Loucy (cell line): ENCODE data around the gene ABCG4.

Experiments
- H2AFZ ChIP-seq: fragments of 200-600 bp; sonication (generic); 2 replicates; pipeline ENCODE4 v1.6.0; 2016; ENCODE audit warnings: antibody characterized with exemption, mild to moderate bottlenecking, low read length, moderate library complexity
- H3F3A ChIP-seq: fragments of 200-600 bp; 2 replicates; pipeline ENCODE4 v1.6.0; 2016; ENCODE audit warnings: antibody characterized with exemption, low read depth, mild to moderate bottlenecking
- H3K27me3 ChIP-seq: fragments of 200-600 bp; sonication (generic); 2 replicates; pipeline ENCODE4 v1.6.1; 2014; ENCODE audit warnings: low read length, mild to moderate bottlenecking; ENCODE audit not compliant: insufficient read depth, poor library complexity, severe bottlenecking
- H3K36me3 ChIP-seq: fragments of 200-600 bp; sonication (generic); 2 replicates; pipeline ENCODE4 v1.6.1; 2016; ENCODE audit warnings: low read length; ENCODE audit not compliant: insufficient read depth
- H3K4me1 ChIP-seq: fragments of 200-600 bp; sonication (generic); 2 replicates; pipeline ENCODE4 v1.5.1; 2014; ENCODE audit warnings: low read length, mild to moderate bottlenecking; ENCODE audit not compliant: insufficient read depth, poor library complexity, severe bottlenecking
- H3K4me2 ChIP-seq: fragments of 200-600 bp; sonication (generic); 2 replicates; pipeline ENCODE4 v1.6.0; 2014; ENCODE audit warnings: antibody characterized with exemption, low read length, low read depth, mild to moderate bottlenecking; ENCODE audit not compliant: poor library complexity, severe bottlenecking
- H3K4me3 ChIP-seq: fragments of 200-600 bp; sonication (generic); 2 replicates; pipeline ENCODE4 v1.5.1; 2014; ENCODE audit warnings: low read length, mild to moderate bottlenecking, mixed read lengths; ENCODE audit not compliant: poor library complexity, severe bottlenecking
- H3K79me2 ChIP-seq: fragments of 200-600 bp; sonication (generic); 2 replicates; pipeline ENCODE4 v1.6.1; 2014; ENCODE audit warnings: low read length; ENCODE audit not compliant: insufficient read depth
- H3K9ac ChIP-seq: fragments of 200-600 bp; sonication (generic); 2 replicates; pipeline ENCODE4 v1.6.0; 2014; ENCODE audit warnings: mild to moderate bottlenecking, low read depth, low read length, moderate library complexity; ENCODE audit not compliant: poor library complexity, severe bottlenecking
- H3K9me2 ChIP-seq: fragments of 200-600 bp; sonication (generic); replicated peaks from 2 replicates; pipeline ENCODE4 v1.6.1; 2016; ENCODE audit warnings: low read depth, low read length, mixed read lengths
- H3K9me3 ChIP-seq: fragments of 200-600 bp; sonication (generic); 2 replicates; pipeline ENCODE4 v1.6.1; 2014; ENCODE audit warnings: mild to moderate bottlenecking, antibody characterized with exemption, low read length, low read depth; ENCODE audit not compliant: insufficient read depth
- H4K20me1 ChIP-seq: fragments of 200-600 bp; sonication (generic); 2 replicates; pipeline ENCODE4 v1.6.0; 2014; ENCODE audit warnings: antibody characterized with exemption, low read length, mild to moderate bottlenecking; ENCODE audit not compliant: insufficient read depth, poor library complexity, severe bottlenecking
- EZH2phosphoT487 ChIP-seq: fragments of 200-600 bp; IDR thresholded peaks from 2 replicates; pipeline ENCODE4 v1.6.1; 2018; ENCODE audit warnings: antibody characterized with exemption, mild to moderate bottlenecking, moderate library complexity, borderline replicate concordance
- TF ChIP-seq, protein P1 (sequence below): fragments of 200-600 bp; sonication (generic); conservative IDR thresholded peaks from 2 replicates; pipeline ENCODE4 v1.5.1; 2014; ENCODE audit warnings: mild to moderate bottlenecking, antibody characterized with exemption, low read length

ABCG4 gene

DNA sequence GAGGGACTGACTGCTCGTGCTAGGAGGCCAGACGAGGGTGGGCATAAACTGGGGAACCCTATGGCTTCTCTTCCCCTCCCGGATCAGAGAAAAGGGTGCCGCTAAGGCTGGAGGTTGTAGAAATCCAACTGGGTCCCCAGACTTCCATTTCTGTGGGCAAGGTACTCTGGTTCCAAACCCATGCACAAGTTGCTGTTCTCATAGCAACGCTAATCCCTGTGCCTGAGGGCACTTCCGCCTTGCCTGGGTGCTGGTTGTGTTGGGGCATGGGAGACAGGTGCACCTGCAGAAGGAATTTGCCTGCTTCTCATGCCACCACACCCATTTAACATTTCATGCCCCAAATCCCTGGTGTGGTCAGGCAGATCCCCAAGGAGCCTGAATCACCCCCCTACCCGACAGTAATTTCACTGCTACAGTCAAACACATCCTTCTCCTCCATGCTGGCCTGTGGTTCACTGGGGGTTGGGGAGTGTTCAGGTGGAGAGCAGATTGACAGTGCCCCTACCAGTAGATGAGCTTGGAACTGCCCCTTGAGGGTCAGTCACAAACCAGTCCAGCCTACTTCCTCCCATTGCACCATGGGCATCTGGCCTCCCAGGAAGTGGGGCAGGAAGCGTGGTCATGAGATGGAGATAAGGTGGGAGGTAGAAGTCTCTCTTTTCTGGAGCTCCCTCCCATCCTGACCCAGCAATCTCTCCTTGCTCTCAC lies 40.6 kb upstream of the ABCG4 start:
- H3K36me3 ChIP-seq: peaks cover 4% of the 10 kb centered on the region; the same call in 1 of the 2 replicates
- H2AFZ ChIP-seq: 0 out of 2 replicates have a peak overlapping the region, but pooled peaks have one; percentile 25
- peaks cover 35% of the 10 kb centered on the region for H3K79me2 ChIP-seq
- peak overlapping the region; percentile 92 for H3K9ac ChIP-seq
- peak overlapping the region; percentile 80 for H3K4me3 ChIP-seq
- no peaks in the 10 kb centered on the region for H3F3A ChIP-seq
- TF ChIP-seq, protein P1, sequence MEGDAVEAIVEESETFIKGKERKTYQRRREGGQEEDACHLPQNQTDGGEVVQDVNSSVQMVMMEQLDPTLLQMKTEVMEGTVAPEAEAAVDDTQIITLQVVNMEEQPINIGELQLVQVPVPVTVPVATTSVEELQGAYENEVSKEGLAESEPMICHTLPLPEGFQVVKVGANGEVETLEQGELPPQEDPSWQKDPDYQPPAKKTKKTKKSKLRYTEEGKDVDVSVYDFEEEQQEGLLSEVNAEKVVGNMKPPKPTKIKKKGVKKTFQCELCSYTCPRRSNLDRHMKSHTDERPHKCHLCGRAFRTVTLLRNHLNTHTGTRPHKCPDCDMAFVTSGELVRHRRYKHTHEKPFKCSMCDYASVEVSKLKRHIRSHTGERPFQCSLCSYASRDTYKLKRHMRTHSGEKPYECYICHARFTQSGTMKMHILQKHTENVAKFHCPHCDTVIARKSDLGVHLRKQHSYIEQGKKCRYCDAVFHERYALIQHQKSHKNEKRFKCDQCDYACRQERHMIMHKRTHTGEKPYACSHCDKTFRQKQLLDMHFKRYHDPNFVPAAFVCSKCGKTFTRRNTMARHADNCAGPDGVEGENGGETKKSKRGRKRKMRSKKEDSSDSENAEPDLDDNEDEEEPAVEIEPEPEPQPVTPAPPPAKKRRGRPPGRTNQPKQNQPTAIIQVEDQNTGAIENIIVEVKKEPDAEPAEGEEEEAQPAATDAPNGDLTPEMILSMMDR: no peak
- no peak for TF ChIP-seq EZH2phosphoT487
- no peaks in the 10 kb centered on the region for H3K9me2 ChIP-seq
- peaks cover 31% of the 10 kb centered on the region for H3K4me1 ChIP-seq
- no peaks in the 10 kb centered on the region for H4K20me1 ChIP-seq
- H3K9me3 ChIP-seq: no peaks in the 10 kb centered on the region
- H3K4me2 ChIP-seq: peak overlapping the region; percentile 100
- no peaks in the 10 kb centered on the region for H3K27me3 ChIP-seq

DNA sequence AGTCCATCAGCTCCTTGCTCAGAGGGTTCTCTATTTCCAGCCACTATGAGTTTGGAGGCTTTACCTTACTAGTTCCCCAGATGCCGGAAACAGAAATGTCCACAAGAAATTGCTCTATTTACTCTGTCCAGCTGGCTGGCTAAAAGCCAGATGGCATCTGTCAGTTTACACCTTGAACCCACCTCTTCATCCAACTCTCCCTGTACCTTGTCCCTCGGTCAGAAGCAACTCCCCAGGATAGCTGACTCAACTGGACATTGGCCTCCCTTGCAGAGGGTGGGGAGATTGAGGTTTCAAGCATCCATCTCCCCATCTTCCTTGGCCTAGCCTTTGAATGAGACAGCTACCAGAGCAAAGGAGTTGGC lies 40.0 kb upstream of the ABCG4 start:
- Histone ChIP-seq H3K4me3 (peak overlapping the region; percentile 80), H3K9me3 (no peaks in the 10 kb centered on the region), H3K9ac (peak overlapping the region; percentile 40), H4K20me1 (no peaks in the 10 kb centered on the region), H3K27me3 (no peaks in the 10 kb centered on the region), H3F3A (no peaks in the 10 kb centered on the region), H3K4me2 (peak overlapping the region; percentile 100), H3K36me3 (peaks cover 4% of the 10 kb centered on the region; the same call in 1 of the 2 replicates), H3K4me1 (peaks cover 31% of the 10 kb centered on the region), H3K9me2 (no peaks in the 10 kb centered on the region), H2AFZ (no peak overlapping the region), H3K79me2 (peaks cover 35% of the 10 kb centered on the region)
- TF ChIP-seq, protein P1: no peak
- TF ChIP-seq EZH2phosphoT487: no peak

GRCh38 chr11:119109843-119110242 lies 39.0 kb upstream of the ABCG4 start:
- Histone ChIP-seq H4K20me1 (no peaks in the 10 kb centered on the region), H3K4me2 (peak overlapping the region; percentile 100), H3K9me3 (no peaks in the 10 kb centered on the region), H3F3A (no peaks in the 10 kb centered on the region), H3K4me1 (peaks cover 31% of the 10 kb centered on the region), H3K79me2 (peaks cover 35% of the 10 kb centered on the region), H2AFZ (no peak overlapping the region), H3K36me3 (peaks cover 11% of the 10 kb centered on the region; the same call in 1 of the 2 replicates), H3K4me3 (peak overlapping the region; percentile 80), H3K9ac (peak overlapping the region; percentile 40), H3K9me2 (no peaks in the 10 kb centered on the region), H3K27me3 (no peaks in the 10 kb centered on the region)
- TF ChIP-seq, protein P1: no peak
- TF ChIP-seq EZH2phosphoT487: no peak
